ENCODE data around the gene UTS2B. TPM values are rescaled to one million over a fixed set of nuclear protein-coding genes. Genes with fewer than 3 reads are reported as not detected.
A peak's percentile ranks its signal among the peaks of the same experiment; 100 is the strongest.

UTS2B gene
- total and polyA plus RNA-seq, 2 experiments from 2014 or later: 0.22 to 0.61 TPM

- no peak overlapping the region for H3K27ac ChIP-seq
- no peaks in the 10 kb centered on the region for H4K20me1 ChIP-seq (ENCODE audit: insufficient read depth)
- TF ChIP-seq EZH2 (IDR thresholded peaks at IDR 0.05; ENCODE audit: insufficient read depth, poor library complexity, severe bottlenecking): no peak
- no peak for TF ChIP-seq EZH2phosphoT487 (IDR thresholded peaks at IDR 0.05; ENCODE audit: insufficient read depth, low read depth)
- DNase-seq: peak; percentile 47
- H3K9me2 ChIP-seq (ENCODE audit: insufficient read depth): no peaks in the 10 kb centered on the region
- no peaks in the 10 kb centered on the region for H3K79me2 ChIP-seq (ENCODE audit: insufficient read depth)
- H3K27me3 ChIP-seq (replicated peaks; ENCODE audit: insufficient read depth): no peaks in the 10 kb centered on the region
- in situ Hi-C loops (cut with MboI): loop anchor here (10.0 kb wide), 1 partner anchor 150 kb away; no protein-coding TSS in a partner anchor
- WGBS, 2 experiments (ENCODE audit: low coverage in 1 of 2, low lambda C conversion rate in 2 of 2, missing lambda C conversion rate in 2 of 2): 16 to 30% methylated on average over 2 of the region's 2 CpGs
- H3K4me1 ChIP-seq (ENCODE audit: insufficient read depth): peaks cover 11% of the 10 kb centered on the region
- no peak overlapping the region; the same call in 1 of the 2 replicates for H2AFZ ChIP-seq
- H3K9ac ChIP-seq: no peak overlapping the region
- H3K9me3 ChIP-seq (ENCODE audit: low read depth): no peaks in the 10 kb centered on the region
- no peak overlapping the region for H3K4me3 ChIP-seq
- H3K36me3 ChIP-seq (ENCODE audit: low read depth): no peaks in the 10 kb centered on the region
- no peak overlapping the region for H3K4me2 ChIP-seq (ENCODE audit: unreplicated experiment)
- H3F3A ChIP-seq (ENCODE audit: insufficient read depth): no peaks in the 10 kb centered on the region
These were observed 86.0 kb downstream of the UTS2B start for GRCh38 chr3:191244242-191244867.

GRCh38 chr3:191240486-191240885, 89.8 kb downstream of the UTS2B start:
- no peak overlapping the region for H2AFZ ChIP-seq
- in situ Hi-C loops (cut with MboI): loop anchor here (10.0 kb wide), 1 partner anchor 154 kb away; no protein-coding TSS in a partner anchor
- WGBS, 2 experiments (ENCODE audit: low coverage in 1 of 2, low lambda C conversion rate in 2 of 2, missing lambda C conversion rate in 2 of 2): 97 to 98% methylated on average over 5 of the region's 5 CpGs

GRCh38 chr3:191239407-191240031, 90.8 kb downstream of the UTS2B start:
- Histone ChIP-seq H3K4me1 (ENCODE audit: insufficient read depth) (peaks cover 37% of the 10 kb centered on the region), H3K9me2 (ENCODE audit: insufficient read depth) (no peaks in the 10 kb centered on the region), H3K9me3 (ENCODE audit: low read depth) (no peaks in the 10 kb centered on the region), H3K4me3 (no peak overlapping the region), H3K4me2 (ENCODE audit: unreplicated experiment) (no peak overlapping the region), H3K36me3 (ENCODE audit: low read depth) (no peaks in the 10 kb centered on the region), H3K27ac (no peak overlapping the region), H2AFZ (no peak overlapping the region; the same call in 1 of the 2 replicates), H3K27me3 (replicated peaks; ENCODE audit: insufficient read depth) (no peaks in the 10 kb centered on the region), H4K20me1 (ENCODE audit: insufficient read depth) (no peaks in the 10 kb centered on the region), H3K9ac (no peak overlapping the region), H3K79me2 (ENCODE audit: insufficient read depth) (no peaks in the 10 kb centered on the region), H3F3A (ENCODE audit: insufficient read depth) (peaks cover 39% of the 10 kb centered on the region)
- TF ChIP-seq EZH2 (IDR thresholded peaks at IDR 0.05; ENCODE audit: insufficient read depth, poor library complexity, severe bottlenecking): no peak
- in situ Hi-C loops (cut with MboI): loop anchor here (10.0 kb wide), 1 partner anchor 155 kb away; no protein-coding TSS in a partner anchor
- WGBS, 2 experiments (ENCODE audit: low coverage in 1 of 2, low lambda C conversion rate in 2 of 2, missing lambda C conversion rate in 2 of 2): 52 to 55% methylated on average over 1 of the region's 1 CpG
- no peak for DNase-seq

More at GRCh38 chr3:191240486-191240885, 89.8 kb downstream of the UTS2B start:
- H3K27ac ChIP-seq: no peak overlapping the region
- no peaks in the 10 kb centered on the region for H3K36me3 ChIP-seq (ENCODE audit: low read depth)
- H3K4me2 ChIP-seq (ENCODE audit: unreplicated experiment): no peak overlapping the region
- no peak overlapping the region for H3K9ac ChIP-seq
- no peaks in the 10 kb centered on the region for H3K9me2 ChIP-seq (ENCODE audit: insufficient read depth)
- peaks cover 27% of the 10 kb centered on the region for H3K4me1 ChIP-seq (ENCODE audit: insufficient read depth)
- H3K79me2 ChIP-seq (ENCODE audit: insufficient read depth): no peaks in the 10 kb centered on the region
- H4K20me1 ChIP-seq (ENCODE audit: insufficient read depth): no peaks in the 10 kb centered on the region
- H3F3A ChIP-seq (ENCODE audit: insufficient read depth): peaks cover 31% of the 10 kb centered on the region
- DNase-seq: no peak
- H3K4me3 ChIP-seq: no peak overlapping the region
- no peak for TF ChIP-seq EZH2 (IDR thresholded peaks at IDR 0.05; ENCODE audit: insufficient read depth, poor library complexity, severe bottlenecking)
- no peak for TF ChIP-seq EZH2phosphoT487 (IDR thresholded peaks at IDR 0.05; ENCODE audit: insufficient read depth, low read depth)
- no peaks in the 10 kb centered on the region for H3K27me3 ChIP-seq (replicated peaks; ENCODE audit: insufficient read depth)
- H3K9me3 ChIP-seq (ENCODE audit: low read depth): no peaks in the 10 kb centered on the region

- in situ Hi-C loops (cut with MboI): no loop called here
- WGBS, 2 experiments (ENCODE audit: low coverage in 1 of 2, low lambda C conversion rate in 2 of 2, missing lambda C conversion rate in 2 of 2): 21 to 26% methylated on average over 4 of the region's 4 CpGs
- peak overlapping the region; percentile 49 for H2AFZ ChIP-seq
These were observed 92.0 kb downstream of the UTS2B start for GRCh38 chr3:191238321-191238817.

More at GRCh38 chr3:191238321-191238817, 92.0 kb downstream of the UTS2B start:
- Histone ChIP-seq H3K4me3 (no peak overlapping the region), H3K79me2 (ENCODE audit: insufficient read depth) (no peaks in the 10 kb centered on the region), H3K27me3 (replicated peaks; ENCODE audit: insufficient read depth) (no peaks in the 10 kb centered on the region), H3F3A (ENCODE audit: insufficient read depth) (peaks cover 39% of the 10 kb centered on the region), H3K27ac (peak overlapping the region; percentile 26; the same call in 1 of the 2 replicates), H3K9me3 (ENCODE audit: low read depth) (no peaks in the 10 kb centered on the region), H4K20me1 (ENCODE audit: insufficient read depth) (no peaks in the 10 kb centered on the region), H3K9me2 (ENCODE audit: insufficient read depth) (no peaks in the 10 kb centered on the region), H3K4me1 (ENCODE audit: insufficient read depth) (peaks cover 38% of the 10 kb centered on the region), H3K9ac (no peak overlapping the region), H3K36me3 (ENCODE audit: low read depth) (no peaks in the 10 kb centered on the region), H3K4me2 (ENCODE audit: unreplicated experiment) (peak overlapping the region; percentile 22)
- TF ChIP-seq EZH2phosphoT487 (IDR thresholded peaks at IDR 0.05; ENCODE audit: insufficient read depth, low read depth) (no peak), EZH2 (IDR thresholded peaks at IDR 0.05; ENCODE audit: insufficient read depth, poor library complexity, severe bottlenecking) (no peak)
- peak; percentile 59 for DNase-seq

Measured in GM23248 (cell line).